GM13976 (cell line): ENCODE data around the gene EFCAB11.

Experiments
- DNase-seq: peaks from one replicate; pipeline ENCODE4 v3.0.0; 2012; ENCODE audit warnings: low spot score
- CTCF ChIP-seq: IDR thresholded peaks from 2 replicates; pipeline ENCODE4 v1.5.1; 2012; ENCODE audit warnings: borderline replicate concordance, mild to moderate bottlenecking; ENCODE audit not compliant: insufficient read depth; ENCODE audit errors: extremely low read depth, missing control alignments, control extremely low read depth
- in situ Hi-C: fragments of 300-500 bp; cut with MboI; formaldehyde crosslinking; loops from one replicate; pipeline ENCODE4 v1.12.0; 2022; ENCODE audit warnings: low sequenced_read_pairs, mixed read lengths, inconsistent platforms; ENCODE audit not compliant: unreplicated experiment

Gene EFCAB11

GRCh38 chr14:89977668-89978067 is 23.1 kb upstream of the EFCAB11 start:
- in situ Hi-C loops, result loop anchor here (10.0 kb wide), 1 partner anchor 257 kb away; no protein-coding TSS in a partner anchor
- DNase-seq, result no peak
- TF ChIP-seq CTCF, result no peak

GRCh38 chr14:89973234-89973823 is 18.8 kb upstream of the EFCAB11 start:
- in situ Hi-C loops, result loop anchor here (10.0 kb wide), 1 partner anchor 261 kb away; no protein-coding TSS in a partner anchor
- peak; percentile 61 for DNase-seq
- TF ChIP-seq CTCF, result peak; percentile 69

- DNase-seq, result no peak
- in situ Hi-C loops, result no loop called here
- TF ChIP-seq CTCF, result no peak
Observed at GRCh38 chr14:89965839-89966238, 11.3 kb upstream of the EFCAB11 start.

GRCh38 chr14:89963288-89963978 is 8.9 kb upstream of the EFCAB11 start:
- DNase-seq, result no peak
- in situ Hi-C loops, result no loop called here
- TF ChIP-seq CTCF, result no peak

GRCh38 chr14:89960914-89961313 is 6.4 kb upstream of the EFCAB11 start:
- no peak for DNase-seq
- in situ Hi-C loops, result no loop called here
- TF ChIP-seq CTCF, result no peak

- in situ Hi-C loops, result no loop called here
- no peak for DNase-seq
- no peak for TF ChIP-seq CTCF
Observed at GRCh38 chr14:89959853-89960445, 5.4 kb upstream of the EFCAB11 start.
